ENCODE measurements around the gene POU3F2. TPM values are rescaled to one million over a fixed set of nuclear protein-coding genes. Genes with fewer than 3 reads are reported as not detected.
A peak's percentile ranks its signal among the peaks of the same experiment; 100 is the strongest.

Gene POU3F2
- total RNA-seq, 4 donors from 2014 or later: 0.07 TPM; not detected in 3

- DNase-seq: no peak
- TF ChIP-seq POLR2A (IDR thresholded peaks at IDR 0.05) (no peak), CTCF (IDR thresholded peaks at IDR 0.05 in 4 of 5, conservative IDR thresholded peaks at IDR 0.05 in 1 of 5) (no peak)
- Histone ChIP-seq H3K4me3 (no peak overlapping the region), H3K36me3 (no peaks in the 10 kb centered on the region), H3K27me3 (peaks cover 6 to 32% (median 9%) of the 10 kb centered on the region in 3 donors), H3K4me1 (no peaks in the 10 kb centered on the region), H3K9me3 (peaks cover 0 to 8% (median 0%) of the 10 kb centered on the region in 3 donors), H3K27ac (no peak overlapping the region)
- ATAC-seq: no peak
- intact Hi-C loops (cut with DNase I; ENCODE audit: low total_unique reads) (no loop called here), in situ Hi-C loops (cut with MboI; ENCODE audit: low sequenced_read_pairs in 4 of 4) (no loop called here)
Measured at GRCh38 chr6:98816799-98817198, 17.6 kb upstream of the POU3F2 start.

- intact Hi-C loops (cut with DNase I; ENCODE audit: low total_unique reads): no loop called here
- H3K4me3 ChIP-seq: no peak overlapping the region
- in situ Hi-C loops (cut with MboI; ENCODE audit: low sequenced_read_pairs in 4 of 4): no loop called here
- H3K4me1 ChIP-seq: peaks cover 8 to 14% of the 10 kb centered on the region in 2 donors
- no peaks in the 10 kb centered on the region for H3K9me3 ChIP-seq
- no peak for TF ChIP-seq CTCF (IDR thresholded peaks at IDR 0.05 in 4 of 5, conservative IDR thresholded peaks at IDR 0.05 in 1 of 5)
- H3K36me3 ChIP-seq: no peaks in the 10 kb centered on the region
- ATAC-seq (no peak), DNase-seq (no peak)
- H3K27ac ChIP-seq: no peak overlapping the region
- H3K27me3 ChIP-seq: peaks cover 46 to 71% (median 55%) of the 10 kb centered on the region in 3 donors
Measured at GRCh38 chr6:98821756-98822405, 12.5 kb upstream of the POU3F2 start.

GRCh38 chr6:98823428-98824161 lies 10.8 kb upstream of the POU3F2 start:
- Histone ChIP-seq H3K27me3 (peaks cover 63 to 79% (median 67%) of the 10 kb centered on the region in 3 donors), H3K4me3 (peak overlapping the region in 2 of 4 donors; percentile 28 to 45), H3K9me3 (no peaks in the 10 kb centered on the region), H3K36me3 (no peaks in the 10 kb centered on the region), H3K27ac (no peak overlapping the region), H3K4me1 (peaks cover 18 to 25% of the 10 kb centered on the region in 2 donors)
- ATAC-seq: no peak
- DNase-seq: no peak
- intact Hi-C loops (cut with DNase I; ENCODE audit: low total_unique reads): no loop called here
- TF ChIP-seq CTCF (IDR thresholded peaks at IDR 0.05 in 4 of 5, conservative IDR thresholded peaks at IDR 0.05 in 1 of 5) (no peak), POLR2A (IDR thresholded peaks at IDR 0.05) (no peak)
- in situ Hi-C loops (cut with MboI; ENCODE audit: low sequenced_read_pairs in 4 of 4): no loop called here

DNA sequence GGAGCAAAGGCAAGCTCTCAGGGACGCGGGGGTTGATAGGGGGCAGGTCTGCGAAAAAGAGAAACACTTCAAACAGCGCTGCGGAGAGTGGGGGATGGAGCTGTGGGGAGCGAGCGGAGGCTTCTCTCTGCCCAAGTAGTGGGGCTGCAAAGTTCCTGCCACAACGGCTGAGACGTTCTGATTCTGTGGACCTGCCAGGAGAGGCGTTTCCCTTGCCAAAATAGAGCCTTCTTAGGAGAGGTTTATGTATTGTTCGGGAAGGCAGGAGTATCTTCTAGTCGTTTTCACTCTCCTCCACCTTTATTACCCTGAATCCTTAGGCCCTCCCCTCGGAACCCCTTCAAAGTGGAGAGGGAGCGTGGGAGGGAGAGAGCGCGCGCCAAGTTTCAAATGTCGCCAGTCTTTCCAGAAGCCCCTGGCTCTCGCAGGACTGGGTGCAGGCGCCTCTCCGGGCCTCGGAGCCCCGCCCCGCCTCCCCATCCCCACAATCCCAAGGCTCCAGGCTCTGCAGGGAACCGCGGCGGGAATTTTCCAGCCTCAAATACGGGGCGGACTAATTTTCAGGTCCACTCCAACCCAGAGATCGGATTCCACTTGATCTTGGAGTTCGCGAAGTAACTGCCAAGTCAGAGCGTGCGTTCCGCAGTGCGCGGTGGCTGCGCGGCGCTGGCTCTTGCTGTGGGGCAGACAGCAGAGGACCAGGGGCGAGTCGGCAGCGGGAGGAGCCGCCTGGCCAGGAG lies 10.0 kb upstream of the POU3F2 start:
- no peak overlapping the region for H3K27ac ChIP-seq
- H3K9me3 ChIP-seq: no peaks in the 10 kb centered on the region
- H3K36me3 ChIP-seq: no peaks in the 10 kb centered on the region
- peaks cover 71 to 84% (median 73%) of the 10 kb centered on the region in 3 donors for H3K27me3 ChIP-seq
- no peak for DNase-seq
- H3K4me1 ChIP-seq: peaks cover 18 to 25% of the 10 kb centered on the region in 2 donors
- ATAC-seq: no peak
- intact Hi-C loops (cut with DNase I; ENCODE audit: low total_unique reads) (no loop called here), in situ Hi-C loops (cut with MboI; ENCODE audit: low sequenced_read_pairs in 4 of 4) (no loop called here)
- peak overlapping the region; percentile 13 to 45 (median 30) for H3K4me3 ChIP-seq
- TF ChIP-seq POLR2A (IDR thresholded peaks at IDR 0.05): no peak
- no peak for TF ChIP-seq CTCF (IDR thresholded peaks at IDR 0.05 in 4 of 5, conservative IDR thresholded peaks at IDR 0.05 in 1 of 5)

All from gastrocnemius medialis (tissue), 4 donors.